ENCODE data around the gene PDLIM3.
"Not testable (repeated sequence)": the region's sequence is repeated elsewhere in the genome, so short reads cannot be mapped to it uniquely, and the experiment has no call there.

The PDLIM3 gene

GRCh38 chr4:185520119-185520518 is 15.2 kb downstream of the PDLIM3 start:
- DNase-seq (ENCODE audit: low spot score): peak; percentile 40

- no peak for DNase-seq (ENCODE audit: low spot score)
Observed at GRCh38 chr4:185518494-185518893, 16.8 kb downstream of the PDLIM3 start.

GRCh38 chr4:185518069-185518468 is 17.2 kb downstream of the PDLIM3 start:
- no peak for DNase-seq (ENCODE audit: low spot score)

- no peak for DNase-seq (ENCODE audit: low spot score)
Observed at GRCh38 chr4:185515248-185515647, 20.1 kb downstream of the PDLIM3 start.

GRCh38 chr4:185514182-185514697 is 21.1 kb downstream of the PDLIM3 start:
- DNase-seq (ENCODE audit: low spot score): no peak

- DNase-seq (ENCODE audit: low spot score): peak; percentile 87
Observed at GRCh38 chr4:185513489-185514181, 21.7 kb downstream of the PDLIM3 start.

- DNase-seq (ENCODE audit: low spot score): no peak
Observed at GRCh38 chr4:185512516-185512915, 22.8 kb downstream of the PDLIM3 start.

- not testable (repeated sequence) for DNase-seq (ENCODE audit: low spot score)
Observed at GRCh38 chr4:185511243-185511642, 24.1 kb downstream of the PDLIM3 start.

GRCh38 chr4:185510806-185511205 is 24.5 kb downstream of the PDLIM3 start:
- no peak for DNase-seq (ENCODE audit: low spot score)

GRCh38 chr4:185508181-185508580 is 27.1 kb downstream of the PDLIM3 start:
- no peak for DNase-seq (ENCODE audit: low spot score)

- DNase-seq (ENCODE audit: low spot score): no peak
Observed at GRCh38 chr4:185506422-185506821, 28.9 kb downstream of the PDLIM3 start.

- no peak for DNase-seq (ENCODE audit: low spot score)
Observed at GRCh38 chr4:185504098-185505047, 30.9 kb downstream of the PDLIM3 start.

GRCh38 chr4:185502386-185502785 is 32.9 kb downstream of the PDLIM3 start:
- DNase-seq (ENCODE audit: low spot score): no peak

GRCh38 chr4:185500576-185500975 is 34.7 kb downstream of the PDLIM3 start:
- no peak for DNase-seq (ENCODE audit: low spot score)

GRCh38 chr4:185500035-185500434 is 35.3 kb downstream of the PDLIM3 start:
- DNase-seq (ENCODE audit: low spot score): no peak

- DNase-seq (ENCODE audit: low spot score): no peak
Observed at GRCh38 chr4:185488650-185489049, 46.7 kb downstream of the PDLIM3 start.

- DNase-seq (ENCODE audit: low spot score): no peak
Observed at GRCh38 chr4:185481401-185481800, 53.9 kb downstream of the PDLIM3 start.

- DNase-seq (ENCODE audit: low spot score): no peak
Observed at GRCh38 chr4:185480016-185480732, 55.1 kb downstream of the PDLIM3 start.

GRCh38 chr4:185479507-185479971 is 55.8 kb downstream of the PDLIM3 start:
- no peak for DNase-seq (ENCODE audit: low spot score)

- DNase-seq (ENCODE audit: low spot score): no peak
Observed at GRCh38 chr4:185473247-185473646, 62.1 kb downstream of the PDLIM3 start.

GRCh38 chr4:185472103-185472542 is 63.2 kb downstream of the PDLIM3 start:
- no peak for DNase-seq (ENCODE audit: low spot score)
